K562 (cell line): ENCODE measurements around the gene RPL26. TPM values are rescaled to one million over a fixed set of nuclear protein-coding genes. Genes with fewer than 3 reads are reported as not detected.

ENCODE experiments used
- ATAC-seq: fragments of 200-7000 bp; cut with Tn5 transposase; 3 replicates; pipeline ENCODE4 v1.9.1; 2020; ENCODE audit warnings: moderate library complexity
- BruUV-seq: library from RNA; stranded (reverse); fragments of 400-500 nt; replicated peaks from 2 replicates; lab custom pipeline; 2021; lab: Mats Ljungman, UMichigan
- CTCF ChIA-PET: fragments of 300-600 bp; formaldehyde crosslinking; extraction: SDS; loops from one replicate; lab custom pipeline; 2021; ENCODE audit warnings: low intra/inter-chr PET ratio; lab: Yijun Ruan, JAX
- POLR2A ChIA-PET: fragments of 300-600, 350-650 bp; sonication (Branson Sonifier 250); formaldehyde crosslinking; extraction: SDS; loops from one replicate; lab custom pipeline; 2021; ENCODE audit warnings: antibody characterized with exemption, inconsistent platforms; lab: Yijun Ruan, JAX
- DNase-seq, 4 experiments: peaks; one replicate each; pipeline versions ENCODE4 v3.0.0 to v3.0.0-alpha.2; 2011 to 2018; ENCODE audit warnings: low spot score in 3 of 4, mixed read lengths in 3 of 4; ENCODE audit errors: extremely low read depth in 1 of 4
- FAIRE-seq: peaks from 2 replicates; lab custom pipeline; 2011; peaks lifted over from hg19 to GRCh38; lab: Jason Lieb, UNC
- H2AFZ ChIP-seq: 2 replicates; pipeline ENCODE4 v1.6.0; 2011; ENCODE audit warnings: low read depth, low read length, control low read depth, inconsistent platforms
- H3K27ac ChIP-seq: fragments of 200-600 bp; 3 replicates; pipeline ENCODE4 v1.8.0; 2011; ENCODE audit warnings: low read depth, mild to moderate bottlenecking, control low read depth, inconsistent platforms, low read length, moderate library complexity, mixed read lengths; ENCODE audit errors: extremely low read depth
- H3K27me3 ChIP-seq, 2 experiments: fragments of 300-600 bp in 1 of 2; 2 replicates in 1 of 2; 3 replicates in 1 of 2; pipeline versions ENCODE4 v1.6.0 to v1.8.0; 2011; ENCODE audit warnings: inconsistent platforms in 2 of 2, low read length in 2 of 2, mild to moderate bottlenecking in 1 of 2, mixed read lengths in 1 of 2, moderate library complexity in 1 of 2; ENCODE audit not compliant: control insufficient read depth in 2 of 2, insufficient read depth in 2 of 2
- H3K36me3 ChIP-seq: fragments of 300-600 bp; 3 replicates; pipeline ENCODE4 v1.8.0; 2011; ENCODE audit warnings: mild to moderate bottlenecking, low read length, inconsistent platforms; ENCODE audit not compliant: control insufficient read depth, insufficient read depth
- H3K4me1 ChIP-seq, 2 experiments: fragments of 200-600 bp in 1 of 2; replicated peaks in 1 of 2; 2 replicates in 1 of 2; 3 replicates in 1 of 2; pipeline versions ENCODE4 v1.5.1 to v1.8.0; 2011; ENCODE audit warnings: inconsistent platforms in 2 of 2, low read length in 2 of 2, mild to moderate bottlenecking in 1 of 2, mixed read lengths in 1 of 2, moderate library complexity in 1 of 2; ENCODE audit not compliant: control insufficient read depth in 2 of 2, insufficient read depth in 2 of 2
- H3K4me2 ChIP-seq: 2 replicates; pipeline ENCODE4 v1.6.1; 2011; ENCODE audit warnings: low read length, control low read depth, inconsistent platforms, mixed read lengths; ENCODE audit not compliant: insufficient read depth
- H3K4me3 ChIP-seq: fragments of 200-600 bp; sonication (generic), shearing (Covaris generic); 2 replicates; pipeline ENCODE4 v1.5.1; 2016; ENCODE audit warnings: control low read depth, inconsistent platforms
- H3K79me2 ChIP-seq: fragments of 200-600 bp; 3 replicates; pipeline ENCODE4 v1.8.0; 2011; ENCODE audit warnings: low read length, inconsistent platforms; ENCODE audit not compliant: control insufficient read depth, insufficient read depth
- H3K9ac ChIP-seq, 2 experiments: 2 replicates each; pipeline versions ENCODE4 v1.6.0 to v1.6.1; 2011; ENCODE audit warnings: low read depth in 2 of 2, low read length in 2 of 2, control low read depth in 1 of 2, inconsistent platforms in 1 of 2, mild to moderate bottlenecking in 1 of 2, mixed read lengths in 1 of 2; ENCODE audit not compliant: insufficient read depth in 1 of 2
- H3K9me1 ChIP-seq: one replicate; pipeline ENCODE4 v1.6.0; 2011; ENCODE audit warnings: inconsistent platforms, mild to moderate bottlenecking, low read length, moderate library complexity; ENCODE audit not compliant: control insufficient read depth, insufficient read depth
- H3K9me3 ChIP-seq: replicated peaks from 2 replicates; pipeline ENCODE4 v1.5.1; 2011; ENCODE audit warnings: low read depth, low read length, inconsistent platforms; ENCODE audit not compliant: control insufficient read depth, insufficient read depth
- H4K20me1 ChIP-seq: replicated peaks from 2 replicates; pipeline ENCODE4 v1.6.1; 2011; ENCODE audit warnings: low read length, inconsistent platforms, mixed read lengths; ENCODE audit not compliant: control insufficient read depth, insufficient read depth
- BMI1 ChIP-seq: fragments of 150-350 bp; IDR thresholded peaks from 2 replicates; pipeline ENCODE4 v1.6.1; 2014; ENCODE audit warnings: low read length
- CCNT2 ChIP-seq: IDR thresholded peaks from 2 replicates; pipeline ENCODE4 v1.6.1; 2011; ENCODE audit warnings: borderline replicate concordance, low read depth, mild to moderate bottlenecking, moderate library complexity, mixed read lengths, low read length; ENCODE audit not compliant: insufficient read length; ENCODE audit errors: extremely low read depth
- E2F8 ChIP-seq: fragments of 450-650 bp; IDR thresholded peaks from 2 replicates; pipeline ENCODE4 v1.7.1; 2018; ENCODE audit warnings: mild to moderate bottlenecking, low read depth; ENCODE audit not compliant: partially characterized antibody
- FOXJ3 ChIP-seq: sonication (generic); formaldehyde crosslinking; IDR thresholded peaks from 2 replicates; pipeline ENCODE4 v1.4.0; 2020; ENCODE audit warnings: mild to moderate bottlenecking, missing genetic modification reagents
- MIER1 ChIP-seq: fragments of 450-650 bp; IDR thresholded peaks from 2 replicates; pipeline ENCODE4 v1.6.1; 2016; ENCODE audit warnings: antibody characterized with exemption, mild to moderate bottlenecking, low read depth
- NFE2 ChIP-seq: IDR thresholded peaks from 2 replicates; pipeline ENCODE4 v1.6.1; 2014; ENCODE audit warnings: antibody characterized with exemption, low read depth
- NR4A1 ChIP-seq, 2 experiments: fragments of 250-450 bp in 1 of 2; fragments of 450-650 bp in 1 of 2; sonication (Bioruptor Pico) in 1 of 2; IDR thresholded peaks; 2 replicates each; pipeline versions ENCODE4 v1.4.0 to v1.6.1; 2016 to 2020; ENCODE audit warnings: mild to moderate bottlenecking in 2 of 2, missing compliant biosample characterization in 1 of 2, missing genetic modification characterization in 1 of 2, moderate library complexity in 1 of 2
- PTBP1 ChIP-seq: fragments of 200-400 bp; formaldehyde crosslinking; IDR thresholded peaks from 2 replicates; pipeline ENCODE4 v1.6.1; 2017; ENCODE audit warnings: low read depth, low read length
- SPI1 ChIP-seq: IDR thresholded peaks from 2 replicates; pipeline ENCODE4 v1.6.1; 2011; ENCODE audit warnings: low read depth, low read length, control low read depth, borderline replicate concordance
- ZBTB2 ChIP-seq: fragments of 450-650 bp; IDR thresholded peaks from 2 replicates; pipeline ENCODE4 v1.6.1; 2016; ENCODE audit warnings: antibody characterized with exemption
- ZNF224 ChIP-seq: sonication (generic); formaldehyde crosslinking; IDR thresholded peaks from 2 replicates; pipeline ENCODE4 v1.8.0; 2022; ENCODE audit warnings: mild to moderate bottlenecking, missing genetic modification reagents
- ZNF354B ChIP-seq: fragments of 250-450 bp; sonication (Bioruptor Pico); IDR thresholded peaks from 2 replicates; pipeline ENCODE4 v1.4.0; 2020
- ZNF449 ChIP-seq: fragments of 250-450 bp; sonication (Bioruptor Pico); IDR thresholded peaks from 2 replicates; pipeline ENCODE4 v1.8.0; 2022; ENCODE audit warnings: moderate library complexity, mild to moderate bottlenecking, inconsistent platforms
- WGBS: fragments of 100-300 bp; shearing (Covaris generic); methylation state at CpG from one replicate; pipeline ENCODE4 v1.1.6; 2016; ENCODE audit warnings: low coverage, mixed read lengths; ENCODE audit not compliant: insufficient coverage; ENCODE audit errors: missing lambda C conversion rate; 5-methylcytosine and 5-hydroxymethylcytosine counted together
- in situ Hi-C: fragments of 300-500 bp; cut with MboI; formaldehyde crosslinking; loops from 4 replicates; pipeline ENCODE4 v1.15.0; 2018; ENCODE audit warnings: inconsistent platforms, mixed read lengths
- intact Hi-C: fragments of 100-400 bp; cut with micrococcal nuclease; formaldehyde crosslinking; loops from 2 replicates; pipeline ENCODE4 v1.14.2; 2022
- polyA plus RNA-seq, 8 experiments: library from polyadenylated mRNA; depleted of rRNA in 4 of 8; stranded (reverse) in 5 of 8; unstranded in 3 of 8; fragments of >200 nt; fragmentation: Nextera tagmentation in 2 of 8; fragmentation: Illumina TruSeq in 1 of 8; extraction: Ambion mirVana in 2 of 8; extraction: Trizol in 1 of 8; gene quantifications; 2 replicates each; pipeline versions ENCODE4 v1.2.1 to v1.2.3, GENCODE V29; 2011 to 2014; ENCODE audit warnings: inconsistent platforms in 1 of 8, missing spikeins in 1 of 8
- total RNA-seq, 7 experiments: library from RNA; depleted of rRNA in 6 of 7; stranded (reverse); fragments of >200 nt in 6 of 7; fragmentation: Illumina TruSeq in 2 of 7; extraction: Trizol in 2 of 7; gene quantifications; 2 replicates each; pipeline versions ENCODE4 v1.2.1 to v1.2.3, GENCODE V29; 2011 to 2021; ENCODE audit warnings: low replicate concordance in 1 of 7

RPL26 gene
- total and polyA plus RNA-seq, 9 of the 15 experiments (the other 6 are each of a cell fraction or from before 2014, with no cell fraction given) = 1,474 to 4,074 (median 2,904) TPM

- H2AFZ ChIP-seq = peak overlapping the region; percentile 38; the same call in 1 of the 2 replicates
- H3K36me3 ChIP-seq = no peaks in the 10 kb centered on the region
- H4K20me1 ChIP-seq = no peaks in the 10 kb centered on the region
- peak overlapping the region in 1 of 2 experiments; percentile 9; a peak in 1 of 4 replicates for H3K9ac ChIP-seq
- ChIA-PET POLR2A (interaction anchor here (0.6 to 1.2 kb wide), 4 partner anchors 12 to 348 kb away, joined by 3 to 4 read pairs (median 4); no protein-coding TSS in a partner anchor), CTCF (no interaction called here)
- H3K27ac ChIP-seq = no peak overlapping the region
- peaks cover 13% of the 10 kb centered on the region in 2 experiments; a peak in 4 of 5 replicates for H3K4me1 ChIP-seq
- WGBS = 53% methylated on average over 14 of the region's 14 CpGs
- no peak for DNase-seq
- no peak overlapping the region for H3K4me2 ChIP-seq
- no peaks in the 10 kb centered on the region for H3K9me1 ChIP-seq
- in situ Hi-C loops = loop anchor here (10.0 kb wide), 1 partner anchor 346 kb away; the partner anchor contains the start of gene SPDYE4
- no peak for TF ChIP-seq PTBP1
- no peak for TF ChIP-seq ZNF224 (CRISPR knock-in tag)
- no peak for TF ChIP-seq FOXJ3 (CRISPR knock-in tag)
- TF ChIP-seq ZNF449 = no peak
- TF ChIP-seq MIER1 = no peak
- no peak for TF ChIP-seq CCNT2
- TF ChIP-seq ZBTB2 = no peak
- TF ChIP-seq NFE2 = peak; percentile 29; the same call in 1 of the 2 replicates
- no peak for TF ChIP-seq E2F8
- TF ChIP-seq NR4A1 (CRISPR knock-in tag; IDR thresholded peaks at IDR 0.05) = no peak
- no peak for TF ChIP-seq NR4A1 (tag; IDR thresholded peaks at IDR 0.05)
- 0 out of 2 replicates have a peak, but pooled peaks have one; percentile 9 for TF ChIP-seq SPI1
- no peak for TF ChIP-seq BMI1
- TF ChIP-seq ZNF354B (CRISPR knock-in tag) = no peak
- TF ChIP-seq, all 486 proteins: peak for 2
- H3K27me3 ChIP-seq = no peaks in the 10 kb centered on the region
- no peaks in the 10 kb centered on the region for H3K79me2 ChIP-seq
- intact Hi-C loops = no loop called here
- BruUV-seq = no TSS peak
- no peaks in the 10 kb centered on the region for H3K9me3 ChIP-seq
- FAIRE-seq (no peak), ATAC-seq (no peak)
- no peak overlapping the region for H3K4me3 ChIP-seq
Observed at GRCh38 chr17:8408371-8408770, 25.4 kb upstream of the RPL26 start.
